GM18873 (cell line): ENCODE data around the gene C6orf120.

ENCODE experiments used
- ATAC-seq: cut with Tn5 transposase; IDR thresholded peaks from one replicate; pipeline ENCODE4 v1.9.1; 2021; ENCODE audit warnings: mild to moderate bottlenecking, moderate library complexity, moderate number of reproducible peaks; ENCODE audit not compliant: unreplicated experiment, low FRiP score

C6orf120 gene

DNA sequence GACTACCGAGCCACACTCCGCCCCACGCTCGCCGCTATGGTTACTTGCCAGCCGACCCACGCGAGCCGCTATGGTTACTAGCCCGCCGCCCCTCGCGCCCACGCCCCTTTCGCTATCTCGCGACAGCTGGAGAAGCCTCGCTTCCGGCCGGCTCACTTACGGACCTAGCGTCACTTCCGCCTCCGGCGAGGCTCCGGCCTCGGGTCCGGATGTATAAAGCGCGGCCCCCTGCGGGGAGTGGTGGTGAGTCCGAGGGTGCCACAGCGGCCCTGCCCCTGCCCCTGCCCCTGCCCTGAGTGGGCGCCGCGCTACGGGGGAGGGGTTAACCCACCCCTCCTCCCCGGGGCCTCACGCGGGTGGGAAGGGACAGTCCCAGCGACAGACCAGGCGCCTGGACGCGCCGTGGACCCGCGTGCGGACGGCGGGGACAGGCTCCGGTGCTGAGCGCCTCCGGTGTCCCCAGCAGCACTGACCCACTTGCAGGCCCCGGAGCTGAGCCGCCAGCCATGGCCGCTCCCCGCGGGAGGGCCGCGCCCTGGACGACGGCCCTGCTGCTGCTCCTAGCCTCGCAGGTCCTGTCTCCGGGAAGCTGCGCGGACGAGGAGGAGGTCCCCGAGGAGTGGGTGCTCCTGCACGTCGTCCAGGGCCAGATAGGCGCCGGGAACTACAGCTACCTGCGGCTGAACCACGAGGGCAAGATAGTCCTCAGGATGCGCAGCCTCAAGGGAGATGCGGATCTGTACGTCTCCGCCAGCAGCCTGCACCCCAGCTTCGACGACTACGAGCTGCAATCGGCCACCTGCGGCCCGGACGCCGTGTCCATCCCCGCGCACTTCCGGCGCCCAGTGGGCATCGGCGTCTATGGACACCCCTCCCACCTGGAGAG is at the start of gene C6orf120, which contains the start of gene WDR27:
Gene C6orf120 (plus strand): TSS at position 173 of the 886 bp plus-strand sequence. CDS start 334 bp downstream, at position 507.
Gene WDR27 (minus strand): TSS at position 76 of the 886 bp plus-strand sequence. CDS start 13,024 bp downstream, outside the sequence.
- peak; percentile 93 for ATAC-seq

GRCh38 chr6:169652896-169653295 is 49.0 kb upstream of the C6orf120 start:
- no peak for ATAC-seq

DNA sequence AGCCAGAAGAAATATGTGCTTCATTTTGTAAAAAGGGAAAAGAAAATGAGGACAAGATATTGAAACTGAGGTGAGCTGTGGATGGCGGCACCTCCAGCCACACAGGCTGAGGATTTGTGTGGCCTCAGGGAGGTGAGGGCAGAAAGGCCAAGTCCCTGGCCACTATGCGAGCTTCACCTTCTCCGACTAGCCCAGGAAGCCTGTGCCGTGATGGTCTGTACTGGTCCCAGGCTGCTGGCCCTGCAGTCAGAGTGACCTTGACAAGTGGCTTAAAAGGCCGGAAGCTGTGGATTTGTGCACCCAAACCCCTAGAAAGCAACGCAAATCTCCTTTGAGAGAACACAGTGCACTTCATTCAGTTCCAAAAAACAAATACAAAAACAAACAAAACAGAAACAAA is 48.2 kb upstream of the C6orf120 start:
- ATAC-seq: no peak

GRCh38 chr6:169654598-169655391 is 47.1 kb upstream of the C6orf120 start:
- ATAC-seq: peak; percentile 49

DNA sequence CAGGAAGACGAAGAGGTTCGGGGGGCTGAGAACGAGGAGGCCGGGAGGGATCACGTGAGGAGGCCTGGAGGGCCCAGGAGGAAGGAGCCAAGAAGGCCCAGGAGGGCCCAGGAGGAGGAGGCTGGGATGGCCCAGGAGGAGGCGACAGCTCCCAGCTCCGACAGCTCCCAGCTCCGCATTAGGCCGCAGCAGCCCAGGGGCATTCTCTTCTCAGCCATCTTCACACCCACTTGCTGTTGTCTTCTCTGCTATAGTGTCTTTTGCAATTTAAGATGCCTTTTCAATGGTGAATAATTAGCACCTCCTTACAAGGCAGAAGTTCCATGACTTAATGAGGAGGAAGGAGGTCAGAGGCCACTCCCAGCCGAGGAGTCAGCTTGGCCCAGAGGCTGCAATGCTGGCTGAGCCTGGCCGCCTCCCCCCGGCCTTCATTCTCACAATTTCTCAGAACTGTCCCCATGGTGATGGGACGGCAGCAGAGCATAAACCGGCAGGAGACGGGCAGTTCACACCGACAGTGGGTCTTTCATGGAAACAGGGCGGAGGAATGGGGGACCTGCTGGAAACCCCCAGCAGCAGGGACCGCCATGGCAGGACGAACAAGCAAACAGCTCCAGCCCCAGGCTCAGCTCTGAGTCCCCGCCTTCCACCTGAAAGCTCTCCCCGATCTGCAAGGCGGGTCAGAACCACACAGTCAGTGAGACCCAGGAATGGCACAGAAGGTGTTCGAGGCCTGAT is 45.2 kb upstream of the C6orf120 start:
- ATAC-seq: no peak

DNA sequence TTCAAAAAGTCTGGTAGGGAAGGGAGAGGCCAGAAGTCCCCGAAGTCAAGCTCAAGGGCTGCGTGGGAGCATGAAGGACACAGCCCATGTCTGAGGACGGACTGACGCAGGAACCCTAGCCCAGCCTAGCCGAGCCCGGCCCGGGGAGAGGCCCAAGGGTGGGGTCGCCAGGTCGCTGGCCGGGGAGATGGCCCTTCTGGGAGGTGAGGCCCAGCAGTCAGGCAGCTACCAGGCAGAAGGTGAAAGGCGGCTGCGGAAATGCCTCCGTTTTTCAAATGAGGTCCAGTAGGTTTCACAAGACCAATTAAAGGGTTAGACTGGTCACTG is 44.7 kb upstream of the C6orf120 start:
- no peak for ATAC-seq

DNA sequence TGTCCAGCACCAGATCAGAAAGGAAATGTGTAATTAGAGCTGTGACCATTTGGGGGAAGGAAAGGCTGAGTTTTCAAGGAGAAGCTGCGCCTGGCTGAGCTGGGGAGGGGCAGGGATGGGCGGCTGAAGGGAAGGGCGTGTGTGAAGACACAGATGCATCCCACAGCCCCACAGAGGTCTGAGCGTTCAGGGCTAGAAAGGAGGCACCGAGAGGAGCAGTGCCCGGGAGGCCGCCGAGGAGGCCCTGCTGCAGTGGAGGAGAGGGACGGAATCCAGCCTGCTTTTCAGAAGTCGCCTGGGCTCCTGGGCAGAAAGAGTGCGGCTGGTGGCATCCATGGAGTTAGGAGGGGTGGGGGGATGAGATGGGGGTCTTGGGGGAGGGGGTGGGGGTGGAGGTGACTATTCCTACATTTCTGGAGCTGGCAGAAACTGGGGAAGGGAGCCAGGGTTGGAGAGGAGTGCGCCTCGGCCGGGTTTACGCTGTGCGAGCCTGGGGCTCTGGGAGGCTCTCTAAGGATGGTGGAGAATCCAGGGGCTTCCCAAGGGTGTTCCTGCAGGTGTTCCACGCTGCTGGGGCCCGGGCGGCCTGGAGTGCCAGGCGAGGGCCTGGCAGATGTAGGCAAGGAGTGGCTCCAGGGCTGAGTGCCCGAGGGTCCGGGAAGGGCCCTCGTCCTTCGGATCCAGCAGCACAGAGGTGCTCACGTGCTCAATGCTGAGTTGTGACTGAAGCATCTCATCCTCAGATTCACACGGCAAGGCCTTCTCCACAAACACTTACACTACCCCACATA is 41.9 kb upstream of the C6orf120 start:
- no peak for ATAC-seq

DNA sequence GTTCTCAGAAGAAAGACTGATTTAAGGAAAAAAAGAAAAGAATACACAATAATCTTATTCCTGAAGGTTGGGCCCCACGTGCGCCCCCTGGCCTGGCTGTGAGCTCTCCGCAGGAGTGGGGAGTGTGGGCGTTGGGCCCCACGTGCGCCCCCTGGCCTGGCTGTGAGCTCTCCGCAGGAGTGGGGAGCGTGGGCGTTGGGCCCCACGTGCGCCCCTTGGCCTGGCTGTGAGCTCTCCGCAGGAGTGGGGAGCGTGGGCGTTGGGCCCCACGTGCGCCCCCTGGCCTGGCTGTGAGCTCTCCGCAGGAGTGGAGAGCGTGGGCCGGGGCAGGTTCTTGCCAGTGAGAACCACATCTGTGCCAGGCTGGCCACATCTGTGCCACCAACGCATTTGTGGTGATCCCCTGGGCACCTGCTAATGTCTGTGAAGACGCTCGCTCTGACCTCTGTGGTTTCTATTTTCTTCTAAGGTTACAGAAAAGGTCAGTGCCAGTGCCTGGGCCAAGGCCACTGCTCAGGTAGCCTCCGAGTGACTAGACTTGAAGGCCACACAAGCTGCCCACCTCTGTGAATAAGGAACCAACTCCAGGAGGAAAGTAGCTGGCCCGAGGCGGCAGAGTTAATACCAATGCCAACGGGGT is 41.1 kb upstream of the C6orf120 start:
- no peak for ATAC-seq

DNA sequence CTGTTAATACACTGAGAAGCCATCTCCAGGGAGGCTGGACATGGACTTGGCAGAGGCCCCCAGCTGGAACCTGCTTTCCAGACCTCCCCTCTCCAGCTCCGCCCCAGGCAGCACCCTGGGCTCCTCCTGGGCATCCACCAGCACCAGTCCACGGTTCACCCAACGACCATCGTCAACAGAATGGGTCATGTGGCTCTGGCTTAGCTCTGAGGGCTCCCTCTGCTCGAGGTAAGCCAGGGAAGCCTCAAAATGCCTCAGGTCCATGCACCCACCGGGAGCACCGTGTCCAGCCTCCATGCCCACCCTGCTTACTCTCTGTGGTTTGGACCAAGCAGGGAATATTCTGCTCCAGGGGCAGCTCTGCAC is 40.6 kb upstream of the C6orf120 start:
- no peak for ATAC-seq

GRCh38 chr6:169663468-169663867 is 38.5 kb upstream of the C6orf120 start:
- no peak for ATAC-seq

DNA sequence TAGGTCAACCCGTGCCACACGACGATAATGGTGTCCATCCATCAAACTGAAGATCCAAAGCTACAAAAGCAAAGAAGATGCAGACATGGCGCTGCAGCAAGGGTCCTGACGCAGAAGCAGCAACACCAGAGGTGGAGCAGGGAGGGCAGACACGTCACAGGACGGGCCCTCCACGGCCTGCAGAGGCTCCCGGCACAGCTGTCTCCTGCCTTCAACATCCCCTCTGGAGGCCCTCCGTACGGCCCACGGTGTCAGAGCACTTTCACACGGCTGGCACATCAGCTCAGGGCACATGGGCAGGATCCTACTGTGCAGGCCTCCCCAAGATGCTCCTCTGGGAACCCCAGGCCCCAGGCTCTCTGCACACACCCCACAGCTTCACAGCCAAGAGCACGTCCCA is 37.7 kb upstream of the C6orf120 start:
- ATAC-seq: no peak

DNA sequence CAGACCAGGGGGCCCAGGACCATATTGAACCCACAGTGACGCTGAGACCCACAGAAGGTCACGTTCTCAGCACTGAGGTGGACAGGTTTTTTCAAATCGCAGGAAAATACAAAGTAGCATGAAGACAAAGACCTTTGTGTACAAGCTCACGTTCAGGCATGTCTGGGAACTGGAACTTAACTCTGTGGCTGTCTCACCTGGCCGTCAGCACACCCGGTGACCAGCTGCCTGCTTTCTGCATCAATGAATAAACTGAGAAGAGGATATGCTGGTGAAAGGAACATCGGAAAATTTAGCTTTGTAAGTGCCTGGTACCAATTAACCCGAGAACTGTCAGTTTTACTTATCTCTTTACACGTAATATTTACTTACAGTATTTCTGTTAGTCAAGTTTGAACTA is 36.6 kb upstream of the C6orf120 start:
- ATAC-seq: no peak

DNA sequence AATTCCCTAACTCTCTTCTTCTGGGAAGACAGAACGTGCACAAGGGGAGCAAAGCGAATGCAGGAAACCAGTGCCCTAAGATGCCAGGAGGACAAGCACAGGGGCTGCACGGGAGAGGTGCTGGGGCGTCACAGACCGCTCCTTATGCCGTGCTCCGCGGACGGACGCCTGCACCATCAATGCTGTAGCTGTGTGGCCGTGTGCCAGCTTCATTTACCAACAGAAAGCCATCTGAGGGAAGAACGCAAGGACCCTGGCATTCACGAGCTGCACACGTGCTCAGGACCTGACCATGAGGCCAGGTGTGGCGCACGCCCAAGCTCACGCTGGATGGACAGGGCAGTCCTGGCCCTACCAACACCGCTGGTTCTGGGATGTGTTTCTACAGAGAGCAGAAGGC is 35.5 kb upstream of the C6orf120 start:
- ATAC-seq: no peak

- no peak for ATAC-seq
Measured at GRCh38 chr6:169667716-169668115, 34.2 kb upstream of the C6orf120 start.

- no peak for ATAC-seq
Measured at GRCh38 chr6:169668203-169668847, 33.6 kb upstream of the C6orf120 start.

DNA sequence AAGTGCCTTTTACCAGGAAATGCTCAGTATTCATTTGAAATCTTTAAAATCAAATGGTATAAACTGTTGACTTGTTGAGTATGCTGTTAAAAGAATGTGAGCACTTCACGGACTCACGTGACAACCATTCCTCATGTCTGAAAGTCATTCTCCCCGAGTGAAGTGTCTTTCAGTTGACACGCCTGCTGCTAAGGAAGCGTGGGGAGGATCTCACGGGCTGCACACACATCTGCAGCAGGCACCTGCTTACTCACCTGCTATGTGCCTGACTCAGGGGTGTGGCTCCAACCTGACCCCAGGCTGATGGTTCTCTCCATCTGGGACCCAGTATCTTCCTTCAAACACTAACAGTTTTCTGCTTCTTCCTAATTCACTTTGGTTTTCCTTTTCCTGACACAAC is 32.8 kb upstream of the C6orf120 start:
- ATAC-seq: no peak

DNA sequence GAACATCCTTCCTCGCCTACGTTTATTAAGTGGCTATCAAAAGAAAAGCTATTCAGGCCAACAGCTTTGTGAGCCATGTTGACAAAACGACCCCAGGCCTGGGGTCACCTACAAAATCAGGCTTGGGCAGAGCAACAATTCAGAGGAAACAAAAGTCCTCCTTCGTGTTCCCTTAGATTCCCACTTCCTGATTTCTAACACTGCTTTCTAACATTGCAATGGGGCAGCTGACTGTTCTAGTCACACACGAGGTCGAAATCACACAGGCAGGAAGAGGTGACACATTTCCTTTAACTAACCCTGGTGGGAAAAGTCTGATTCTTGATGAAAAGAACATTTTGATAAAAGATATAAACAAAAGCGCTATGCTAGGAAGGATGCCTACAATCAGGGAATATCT is 32.0 kb upstream of the C6orf120 start:
- no peak for ATAC-seq

- no peak for ATAC-seq
Measured at GRCh38 chr6:169671563-169671962, 30.4 kb upstream of the C6orf120 start.

DNA sequence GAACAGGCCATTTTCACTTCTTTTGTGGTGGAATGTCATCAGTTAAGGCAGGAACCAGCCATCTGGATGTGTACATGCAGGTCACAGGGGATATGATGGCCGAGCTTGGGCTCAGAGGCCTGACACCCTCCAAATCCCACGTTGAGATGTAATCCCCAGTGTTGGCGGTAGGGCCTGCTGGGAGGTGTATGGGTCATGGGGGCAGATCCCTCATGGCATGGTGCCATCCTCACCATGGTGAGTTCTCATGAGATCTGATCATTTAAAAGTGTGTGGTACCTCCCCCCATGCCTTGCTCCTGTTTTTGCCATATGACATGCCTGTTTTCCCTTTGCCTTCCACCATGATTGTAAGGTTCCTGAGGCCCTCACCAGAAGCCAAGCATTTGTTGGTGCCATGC is 26.9 kb upstream of the C6orf120 start:
- no peak for ATAC-seq
